H1 (cell line): ENCODE data around the gene ARHGAP11B.

ENCODE experiments used
- CTCF ChIA-PET: fragments of 300-600 bp; sonication (Branson Sonifier 250); formaldehyde crosslinking; loops from one replicate; lab custom pipeline; 2021; ENCODE audit not compliant: partially characterized antibody; lab: Charles Lee
- POLR2A ChIA-PET: fragments of 300-600 bp; sonication (Branson Sonifier 250); formaldehyde crosslinking; loops from one replicate; lab custom pipeline; 2021; ENCODE audit warnings: inconsistent platforms; ENCODE audit not compliant: partially characterized antibody; lab: Charles Lee
- DNase-seq, 2 experiments: peaks; one replicate each; pipeline versions ENCODE4 v3.0.0 to v3.0.0-alpha.2; 2010 to 2022; ENCODE audit warnings: low spot score in 2 of 2, low read depth in 1 of 2, mixed read lengths in 1 of 2
- FAIRE-seq: peaks from 2 replicates; lab custom pipeline; 2011; peaks lifted over from hg19 to GRCh38; lab: Jason Lieb, UNC
- H2AFZ ChIP-seq: 2 replicates; pipeline ENCODE4 v1.8.1; 2012; ENCODE audit warnings: low read length, inconsistent platforms
- H2AK5ac ChIP-seq: 2 replicates; pipeline ENCODE4 v1.6.1; 2013; ENCODE audit warnings: low read depth, low read length
- H2BK120ac ChIP-seq: replicated peaks from 2 replicates; pipeline ENCODE3; 2013; ENCODE audit warnings: low read depth, low read length, inconsistent platforms
- H2BK12ac ChIP-seq: 2 replicates; pipeline ENCODE4 v1.6.1; 2013; ENCODE audit warnings: low read depth, low read length
- H2BK15ac ChIP-seq: 2 replicates; pipeline ENCODE4 v1.6.1; 2013; ENCODE audit warnings: low read length
- H2BK20ac ChIP-seq: 2 replicates; pipeline ENCODE4 v1.6.1; 2013; ENCODE audit warnings: low read length
- H2BK5ac ChIP-seq: 2 replicates; pipeline ENCODE4 v1.6.1; 2013; ENCODE audit warnings: low read depth, low read length
- H3K14ac ChIP-seq: 2 replicates; pipeline ENCODE4 v1.6.1; 2013; ENCODE audit warnings: inconsistent platforms; ENCODE audit not compliant: insufficient read length
- H3K18ac ChIP-seq: 2 replicates; pipeline ENCODE4 v1.6.1; 2013; ENCODE audit warnings: low read length; ENCODE audit errors: extremely low read depth
- H3K23ac ChIP-seq: 2 replicates; pipeline ENCODE4 v1.6.1; 2013; ENCODE audit warnings: inconsistent platforms; ENCODE audit not compliant: insufficient read length
- H3K23me2 ChIP-seq: 2 replicates; pipeline ENCODE4 v1.6.1; 2013; ENCODE audit warnings: low read depth, low read length
- H3K27ac ChIP-seq: 2 replicates; pipeline ENCODE4 v1.6.1; 2011; ENCODE audit warnings: low read depth, low read length, inconsistent platforms
- H3K27me3 ChIP-seq, 4 experiments: replicated peaks in 1 of 4; 1 replicate in 1 of 4; 2 replicates in 3 of 4; pipeline versions ENCODE4 v1.6.1 to v1.8.1; 2011 to 2013; ENCODE audit warnings: low read length in 3 of 4, mild to moderate bottlenecking in 3 of 4, inconsistent platforms in 2 of 4, mixed read lengths in 2 of 4, moderate library complexity in 1 of 4; ENCODE audit not compliant: control insufficient read depth in 3 of 4, insufficient read depth in 3 of 4; ENCODE audit errors: extremely low read depth in 1 of 4
- H3K36me3 ChIP-seq, 4 experiments: 2 replicates each; pipeline versions ENCODE4 v1.6.1 to v1.8.1; 2011 to 2013; ENCODE audit warnings: mild to moderate bottlenecking in 4 of 4, low read length in 3 of 4, moderate library complexity in 2 of 4, control low read depth in 1 of 4, inconsistent platforms in 1 of 4; ENCODE audit not compliant: insufficient read depth in 4 of 4, control insufficient read depth in 2 of 4
- H3K4ac ChIP-seq: replicated peaks from 2 replicates; pipeline ENCODE3; 2013; ENCODE audit warnings: low read length, low read depth, mixed read lengths, inconsistent platforms; ENCODE audit not compliant: insufficient read length
- H3K4me1 ChIP-seq, 4 experiments: replicated peaks in 1 of 4; 1 replicate in 1 of 4; 2 replicates in 3 of 4; pipeline versions ENCODE4 v1.6.1 to v1.8.1; 2011 to 2013; ENCODE audit warnings: low read length in 3 of 4, inconsistent platforms in 2 of 4, mixed read lengths in 1 of 4; ENCODE audit not compliant: insufficient read depth in 4 of 4, control insufficient read depth in 3 of 4
- H3K4me2 ChIP-seq, 2 experiments: 2 replicates each; pipeline versions ENCODE4 v1.6.1 to v1.8.1; 2011 to 2013; ENCODE audit warnings: low read depth in 2 of 2, low read length in 2 of 2, control low read depth in 1 of 2, inconsistent platforms in 1 of 2, mild to moderate bottlenecking in 1 of 2; ENCODE audit not compliant: insufficient read depth in 1 of 2
- H3K4me3 ChIP-seq, 4 experiments: fragments of 200-600, 300-600 bp in 1 of 4; sonication (generic), shearing (Covaris generic), sonication (Bioruptor Twin) in 1 of 4; 2 replicates each; pipeline versions ENCODE4 v1.5.1 to v1.8.1; 2011 to 2016; ENCODE audit warnings: low read length in 4 of 4, low read depth in 3 of 4, control low read depth in 2 of 4, inconsistent platforms in 2 of 4, mild to moderate bottlenecking in 2 of 4, mixed read lengths in 1 of 4, moderate library complexity in 1 of 4; ENCODE audit not compliant: insufficient read depth in 2 of 4; ENCODE audit errors: extremely low read depth in 1 of 4
- H3K56ac ChIP-seq: replicated peaks from 2 replicates; pipeline ENCODE3; 2013; ENCODE audit warnings: low read depth, mild to moderate bottlenecking, mixed read lengths, low read length, inconsistent platforms; ENCODE audit not compliant: insufficient read length
- H3K79me1 ChIP-seq: 2 replicates; pipeline ENCODE4 v1.6.1; 2013; ENCODE audit warnings: low read depth, low read length, control low read depth
- H3K79me2 ChIP-seq, 2 experiments: 2 replicates each; pipeline versions ENCODE4 v1.6.1 to v1.8.1; 2012 to 2013; ENCODE audit warnings: low read length in 2 of 2, mild to moderate bottlenecking in 2 of 2, inconsistent platforms in 1 of 2; ENCODE audit not compliant: insufficient read depth in 2 of 2, control insufficient read depth in 1 of 2
- H3K9ac ChIP-seq, 4 experiments: replicated peaks in 1 of 4; 1 replicate in 1 of 4; 2 replicates in 3 of 4; pipeline versions ENCODE4 v1.6.1 to v1.8.1; 2011 to 2013; ENCODE audit warnings: low read depth in 3 of 4, low read length in 3 of 4, control low read depth in 2 of 4, mild to moderate bottlenecking in 2 of 4, moderate library complexity in 2 of 4, inconsistent platforms in 1 of 4; ENCODE audit errors: extremely low read depth in 1 of 4
- H3K9me3 ChIP-seq, 2 experiments: 2 replicates each; pipeline versions ENCODE4 v1.6.1 to v1.8.1; 2012 to 2013; ENCODE audit warnings: mild to moderate bottlenecking in 2 of 2, moderate library complexity in 2 of 2, control low read depth in 1 of 2, inconsistent platforms in 1 of 2, low read depth in 1 of 2, low read length in 1 of 2, mixed read lengths in 1 of 2; ENCODE audit not compliant: insufficient read depth in 2 of 2
- H4K20me1 ChIP-seq, 2 experiments: replicated peaks in 1 of 2; 2 replicates each; pipeline versions ENCODE3 to v1.8.1; 2011 to 2013; ENCODE audit warnings: inconsistent platforms in 2 of 2, low read length in 2 of 2, mild to moderate bottlenecking in 1 of 2; ENCODE audit not compliant: insufficient read depth in 2 of 2, control insufficient read depth in 1 of 2
- H4K5ac ChIP-seq: 2 replicates; pipeline ENCODE4 v1.6.1; 2013; ENCODE audit warnings: low read length, low read depth, mixed read lengths, inconsistent platforms; ENCODE audit not compliant: insufficient read length
- H4K8ac ChIP-seq: 2 replicates; pipeline ENCODE4 v1.8.0; 2013; ENCODE audit warnings: mild to moderate bottlenecking, moderate library complexity, low read length, inconsistent platforms; ENCODE audit not compliant: insufficient read depth; ENCODE audit errors: extremely low read depth
- H4K91ac ChIP-seq: replicated peaks from 2 replicates; pipeline ENCODE3; 2013; ENCODE audit warnings: low read length, mixed read lengths, inconsistent platforms; ENCODE audit not compliant: insufficient read length
- BACH1 ChIP-seq: IDR thresholded peaks from 2 replicates; pipeline ENCODE4 v1.6.1; 2012; ENCODE audit warnings: low read length, improper control_type of control experiment
- EGR1 ChIP-seq: IDR thresholded peaks from 2 replicates; pipeline ENCODE4 v1.6.1; 2011; ENCODE audit warnings: low read depth, low read length, borderline replicate concordance
- ZNF274 ChIP-seq: IDR thresholded peaks from 2 replicates; pipeline ENCODE4 v1.7.0; 2012; ENCODE audit warnings: low read length, borderline replicate concordance; ENCODE audit errors: extremely low read depth
- WGBS, 2 experiments: shearing (Covaris generic) in 1 of 2; methylation state at CpG; one replicate each; pipeline versions ENCODE4 v1.1.6 to v1.1.7; 2013 to 2015; ENCODE audit warnings: low lambda C conversion rate in 2 of 2, mixed read lengths in 2 of 2, inconsistent platforms in 1 of 2, low coverage in 1 of 2, missing lambda C conversion rate in 1 of 2; ENCODE audit not compliant: insufficient replicate concordance in 2 of 2, insufficient coverage in 1 of 2, insufficient read length in 1 of 2; ENCODE audit errors: extremely low coverage in 1 of 2, missing lambda C conversion rate in 1 of 2; 5-methylcytosine and 5-hydroxymethylcytosine counted together

Gene ARHGAP11B

DNA sequence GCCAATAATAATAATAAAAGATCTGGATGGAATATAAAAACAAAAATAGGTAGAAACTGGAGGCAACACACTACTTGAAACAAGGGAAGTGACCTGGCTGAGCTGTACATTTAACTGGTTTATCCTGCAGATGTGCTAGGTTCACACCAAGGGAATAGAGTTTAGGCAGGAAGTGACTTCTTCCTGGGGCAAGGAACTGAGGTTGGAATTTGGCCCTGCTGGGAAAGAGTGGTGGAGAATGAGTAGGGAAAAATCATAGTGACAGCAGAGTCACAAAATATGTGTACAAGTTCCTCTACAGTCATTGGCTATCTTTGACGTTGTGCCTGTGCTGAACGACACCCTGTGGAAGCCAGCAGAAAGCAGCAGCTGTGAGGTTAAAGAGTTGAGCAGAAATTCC, 44.1 kb downstream of the ARHGAP11B start:
- Histone ChIP-seq H4K91ac (no peak overlapping the region), H4K5ac (no peak overlapping the region), H2BK15ac (no peak overlapping the region), H3K18ac (no peak overlapping the region), H3K79me1 (0 out of 2 replicates have a peak, but pooled peaks cover 2% of the 10 kb centered on the region), H3K4ac (no peak overlapping the region), H3K23me2 (no peaks in the 10 kb centered on the region), H3K14ac (no peak overlapping the region), H2AK5ac (no peak overlapping the region), H3K27ac (no peak overlapping the region), H3K9ac (no peak overlapping the region), H3K79me2 (peaks cover 0 to 3% of the 10 kb centered on the region in 2 experiments; a peak in 1 of 4 replicates), H3K27me3 (no peaks in the 10 kb centered on the region), H2BK120ac (no peak overlapping the region), H3K4me2 (no peak overlapping the region), H4K8ac (no peak overlapping the region), H2AFZ (no peak overlapping the region), H3K9me3 (no peaks in the 10 kb centered on the region), H2BK5ac (no peak overlapping the region), H2BK12ac (no peak overlapping the region), H4K20me1 (peaks cover 0 to 2% of the 10 kb centered on the region in 2 experiments), H3K56ac (no peak overlapping the region), H3K4me1 (no peaks in the 10 kb centered on the region), H3K36me3 (peaks cover 0 to 11% (median 0%) of the 10 kb centered on the region in 4 experiments; a peak in 2 of 8 replicates), H3K4me3 (no peak overlapping the region), H2BK20ac (no peak overlapping the region), H3K23ac (no peak overlapping the region)
- TF ChIP-seq BACH1 (no peak), ZNF274 (no peak), EGR1 (no peak)
- no peak for DNase-seq
- ChIA-PET CTCF (interaction anchor here (1.3 to 1.7 kb wide), 2 partner anchors 10 to 122 kb away, joined by 3 read pairs; no protein-coding TSS in a partner anchor), POLR2A (no interaction called here)
- 88% methylated on average over 2 of the region's 2 CpGs; no CpG with 5 or more reads in 1 of the 2 experiments for WGBS, 2 experiments
- no peak for FAIRE-seq
